Epithelial cell of esophagus (primary cell): ENCODE results near the gene GDF2.

ENCODE experiments used
- DNase-seq: peaks from one replicate; pipeline ENCODE4 v3.0.0; 2010; ENCODE audit warnings: low read depth
- H3K4me3 ChIP-seq: 2 replicates; pipeline ENCODE4 v1.5.1; 2011; ENCODE audit warnings: mild to moderate bottlenecking, low read length, control low read depth
- TF ChIP-seq, protein P1 (sequence below): IDR thresholded peaks from 2 replicates; pipeline ENCODE4 v1.5.1; 2011; ENCODE audit warnings: low read depth, mild to moderate bottlenecking, low read length, control low read depth, inconsistent platforms; ENCODE audit not compliant: insufficient read depth; ENCODE audit errors: missing control alignments

Gene GDF2

DNA sequence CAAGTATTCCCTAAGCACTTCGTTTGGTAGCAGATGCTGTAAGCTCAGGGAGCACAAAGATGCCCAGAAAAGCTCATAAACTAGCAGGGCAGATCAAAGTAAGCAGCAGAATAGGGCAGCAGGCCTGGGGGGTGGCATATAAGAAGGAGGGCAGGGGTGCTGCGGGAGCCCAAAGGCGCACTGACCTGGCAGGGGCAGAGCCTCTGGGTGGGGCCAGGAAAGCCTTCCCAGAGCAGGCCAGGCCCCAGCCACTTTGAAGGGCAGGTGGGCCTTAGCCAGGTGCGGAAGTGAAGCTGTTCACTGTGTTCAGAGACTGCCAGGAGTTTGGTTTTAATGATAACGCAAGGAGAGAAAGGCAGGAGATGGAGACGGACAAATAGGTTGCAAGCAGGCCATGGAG, 18.4 kb upstream of the GDF2 start:
- TF ChIP-seq, protein P1, sequence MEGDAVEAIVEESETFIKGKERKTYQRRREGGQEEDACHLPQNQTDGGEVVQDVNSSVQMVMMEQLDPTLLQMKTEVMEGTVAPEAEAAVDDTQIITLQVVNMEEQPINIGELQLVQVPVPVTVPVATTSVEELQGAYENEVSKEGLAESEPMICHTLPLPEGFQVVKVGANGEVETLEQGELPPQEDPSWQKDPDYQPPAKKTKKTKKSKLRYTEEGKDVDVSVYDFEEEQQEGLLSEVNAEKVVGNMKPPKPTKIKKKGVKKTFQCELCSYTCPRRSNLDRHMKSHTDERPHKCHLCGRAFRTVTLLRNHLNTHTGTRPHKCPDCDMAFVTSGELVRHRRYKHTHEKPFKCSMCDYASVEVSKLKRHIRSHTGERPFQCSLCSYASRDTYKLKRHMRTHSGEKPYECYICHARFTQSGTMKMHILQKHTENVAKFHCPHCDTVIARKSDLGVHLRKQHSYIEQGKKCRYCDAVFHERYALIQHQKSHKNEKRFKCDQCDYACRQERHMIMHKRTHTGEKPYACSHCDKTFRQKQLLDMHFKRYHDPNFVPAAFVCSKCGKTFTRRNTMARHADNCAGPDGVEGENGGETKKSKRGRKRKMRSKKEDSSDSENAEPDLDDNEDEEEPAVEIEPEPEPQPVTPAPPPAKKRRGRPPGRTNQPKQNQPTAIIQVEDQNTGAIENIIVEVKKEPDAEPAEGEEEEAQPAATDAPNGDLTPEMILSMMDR = no peak
- H3K4me3 ChIP-seq = no peak overlapping the region
- no peak for DNase-seq

DNA sequence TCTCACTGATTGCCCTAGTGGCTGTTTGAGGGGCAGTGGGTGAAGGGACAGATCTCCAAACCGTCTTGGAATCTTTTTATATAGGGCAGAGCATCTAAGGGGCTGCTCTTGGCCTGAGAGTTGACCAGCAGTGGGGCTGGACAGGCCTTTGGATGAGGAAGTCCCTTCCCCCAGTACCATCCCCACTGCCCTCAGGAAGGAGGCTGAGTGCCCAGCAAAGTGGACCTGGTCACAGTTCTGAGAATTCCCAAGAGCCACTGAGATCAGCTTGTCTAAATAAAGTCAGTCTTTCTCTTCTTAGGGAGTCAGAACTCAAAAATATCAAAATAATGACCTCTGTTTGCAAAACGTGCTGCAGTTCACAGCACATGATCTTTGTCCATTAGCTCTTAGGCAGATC, 16.7 kb upstream of the GDF2 start:
- H3K4me3 ChIP-seq = no peak overlapping the region
- TF ChIP-seq, protein P1 = no peak
- no peak for DNase-seq

DNA sequence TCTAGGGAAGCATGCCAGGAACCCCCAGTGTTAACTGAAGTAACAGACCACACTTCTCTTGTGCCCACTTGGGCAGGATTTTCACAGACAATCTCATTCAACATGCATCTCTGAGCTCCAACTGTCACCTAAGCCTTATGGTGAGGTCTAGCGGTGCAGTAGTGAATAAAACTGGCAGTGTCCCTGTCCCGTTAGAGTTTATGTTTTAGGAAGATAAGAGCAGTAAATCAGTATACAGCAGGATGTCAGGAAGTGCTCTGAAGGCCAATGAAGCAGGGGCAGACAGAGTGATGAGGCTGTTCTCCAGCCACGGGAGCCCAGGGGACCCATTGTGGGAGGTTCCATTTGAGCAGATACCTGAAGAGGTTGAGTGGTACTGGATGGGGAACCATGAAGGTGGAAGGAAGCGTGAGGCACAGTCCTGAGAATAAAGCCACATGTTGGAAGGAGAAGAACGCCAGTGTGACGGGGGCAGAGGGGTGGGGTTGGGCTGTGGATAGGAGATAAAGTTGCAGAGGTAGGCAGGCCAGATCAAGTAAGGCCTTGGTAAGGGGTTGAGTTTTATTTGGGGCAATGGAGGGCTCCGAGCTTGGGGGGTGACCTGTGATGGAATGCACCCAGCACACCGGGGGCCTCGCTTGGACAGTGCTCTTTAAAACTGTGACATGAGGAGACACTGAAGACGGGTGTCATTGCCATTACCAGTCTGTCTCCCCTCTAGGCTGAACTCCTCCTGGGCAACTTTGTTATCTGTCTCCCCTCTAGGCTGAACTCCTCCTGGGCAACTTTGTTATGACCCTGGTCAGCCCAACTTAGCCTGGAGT, 15.7 kb upstream of the GDF2 start:
- no peak for DNase-seq
- no peak overlapping the region for H3K4me3 ChIP-seq
- TF ChIP-seq, protein P1 = no peak

DNA sequence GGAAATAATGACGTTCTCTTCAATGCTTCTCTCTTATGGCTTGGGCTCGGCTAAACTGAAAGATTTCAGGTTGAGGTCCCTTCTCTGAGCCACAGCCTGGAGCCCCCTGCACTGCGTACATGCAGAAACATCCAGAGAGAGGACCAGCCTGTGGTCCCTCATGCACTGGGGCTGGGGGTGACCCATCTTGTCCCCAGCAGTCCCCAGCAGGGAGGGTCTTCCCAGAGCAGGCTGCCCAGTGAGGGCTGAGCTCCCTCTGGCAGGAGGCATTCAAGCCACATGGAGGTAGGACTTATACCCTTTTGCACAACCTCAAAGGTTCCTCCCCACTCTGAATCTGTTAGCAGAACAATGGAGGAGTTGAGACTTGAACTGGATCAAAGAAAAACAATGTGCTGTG, 14.9 kb upstream of the GDF2 start:
- DNase-seq = no peak
- TF ChIP-seq, protein P1 = no peak
- H3K4me3 ChIP-seq = no peak overlapping the region

DNA sequence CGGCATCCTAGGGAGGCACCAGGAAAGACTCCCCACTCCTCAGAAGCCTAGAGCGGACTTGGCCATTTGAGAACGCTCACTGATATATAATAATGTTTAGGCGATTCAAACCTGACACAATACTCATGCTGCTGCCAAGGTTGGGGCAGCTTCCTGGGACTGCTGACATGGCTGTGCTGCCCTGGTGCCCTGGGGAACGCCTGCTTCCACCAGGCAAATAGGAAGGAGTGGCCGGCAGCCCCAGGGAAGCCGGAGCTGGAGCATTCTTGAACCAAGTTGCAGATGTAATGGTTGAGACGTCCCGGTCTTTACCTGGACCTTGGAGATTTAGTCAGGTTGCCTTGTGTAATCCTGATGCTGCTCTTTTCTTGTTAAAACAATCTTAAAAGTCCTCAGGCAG, 13.5 kb upstream of the GDF2 start:
- no peak overlapping the region for H3K4me3 ChIP-seq
- TF ChIP-seq, protein P1 = no peak
- no peak for DNase-seq

DNA sequence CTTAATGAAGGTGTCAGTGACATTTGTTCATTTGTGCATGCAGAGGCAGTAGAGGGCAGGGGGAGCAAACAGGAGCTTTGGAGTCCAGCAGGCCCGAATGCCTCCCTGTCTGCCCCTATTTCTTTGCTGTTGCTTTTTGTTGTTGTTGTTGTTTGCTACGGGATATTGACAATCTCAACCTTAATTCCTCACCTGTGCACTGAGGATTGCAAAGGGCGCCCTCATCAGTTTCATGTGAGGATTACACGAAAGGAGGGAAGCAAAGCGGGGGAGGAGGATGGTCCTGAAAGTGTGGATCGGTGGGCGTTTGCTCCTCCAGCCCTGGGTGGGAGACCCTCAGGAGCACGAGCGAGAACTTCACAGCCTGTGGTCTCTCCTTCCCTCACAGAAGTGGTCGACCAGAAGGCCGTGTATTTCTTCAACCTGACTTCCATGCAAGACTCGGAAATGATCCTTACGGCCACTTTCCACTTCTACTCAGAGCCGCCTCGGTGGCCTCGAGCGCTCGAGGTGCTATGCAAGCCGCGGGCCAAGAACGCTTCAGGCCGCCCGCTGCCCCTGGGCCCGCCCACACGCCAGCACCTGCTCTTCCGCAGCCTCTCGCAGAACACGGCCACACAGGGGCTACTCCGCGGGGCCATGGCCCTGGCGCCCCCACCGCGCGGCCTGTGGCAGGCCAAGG, 12.7 kb upstream of the GDF2 start:
- no peak for DNase-seq
- TF ChIP-seq, protein P1 = peak; percentile 34
- no peak overlapping the region for H3K4me3 ChIP-seq

DNA sequence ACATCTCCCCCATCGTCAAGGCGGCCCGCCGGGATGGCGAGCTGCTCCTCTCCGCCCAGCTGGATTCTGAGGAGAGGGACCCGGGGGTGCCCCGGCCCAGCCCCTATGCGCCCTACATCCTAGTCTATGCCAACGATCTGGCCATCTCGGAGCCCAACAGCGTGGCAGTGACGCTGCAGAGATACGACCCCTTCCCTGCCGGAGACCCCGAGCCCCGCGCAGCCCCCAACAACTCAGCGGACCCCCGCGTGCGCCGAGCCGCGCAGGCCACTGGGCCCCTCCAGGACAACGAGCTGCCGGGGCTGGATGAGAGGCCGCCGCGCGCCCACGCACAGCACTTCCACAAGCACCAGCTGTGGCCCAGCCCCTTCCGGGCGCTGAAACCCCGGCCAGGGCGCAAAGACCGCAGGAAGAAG, 12.2 kb upstream of the GDF2 start:
- TF ChIP-seq, protein P1 = no peak
- DNase-seq = no peak
- no peak overlapping the region for H3K4me3 ChIP-seq
